ENCODE results near the gene ADGB.
"Not testable (repeated sequence)": the region's sequence is repeated elsewhere in the genome, so short reads cannot be mapped to it uniquely, and the experiment has no call there.

ADGB gene

DNA sequence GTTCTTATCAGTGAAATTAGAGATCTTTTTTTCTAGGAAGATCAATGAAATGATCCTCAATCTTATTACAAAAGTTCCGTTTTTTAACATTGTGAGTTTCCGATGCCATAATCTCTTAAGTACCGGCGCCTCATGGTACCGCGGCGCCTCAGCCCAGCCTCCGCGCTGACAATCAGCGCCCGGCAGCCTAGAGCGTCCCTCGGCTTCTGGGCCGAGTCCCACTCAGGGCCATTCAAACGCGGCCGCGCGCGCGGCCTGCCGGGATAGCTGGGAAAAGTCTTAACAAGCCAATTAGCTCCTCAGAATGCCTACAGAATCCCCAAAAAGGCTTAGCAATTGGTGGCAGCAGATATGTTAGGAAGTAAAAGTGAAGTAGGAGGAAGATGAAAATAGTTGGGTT, 204.8 kb downstream of the ADGB start:
- no peak for DNase-seq
- TF ChIP-seq POLR2A (IDR thresholded peaks at IDR 0.05; ENCODE audit: low read length) (no peak), GATA1 (IDR thresholded peaks at IDR 0.05; ENCODE audit: low read depth, low read length) (no peak)

DNA sequence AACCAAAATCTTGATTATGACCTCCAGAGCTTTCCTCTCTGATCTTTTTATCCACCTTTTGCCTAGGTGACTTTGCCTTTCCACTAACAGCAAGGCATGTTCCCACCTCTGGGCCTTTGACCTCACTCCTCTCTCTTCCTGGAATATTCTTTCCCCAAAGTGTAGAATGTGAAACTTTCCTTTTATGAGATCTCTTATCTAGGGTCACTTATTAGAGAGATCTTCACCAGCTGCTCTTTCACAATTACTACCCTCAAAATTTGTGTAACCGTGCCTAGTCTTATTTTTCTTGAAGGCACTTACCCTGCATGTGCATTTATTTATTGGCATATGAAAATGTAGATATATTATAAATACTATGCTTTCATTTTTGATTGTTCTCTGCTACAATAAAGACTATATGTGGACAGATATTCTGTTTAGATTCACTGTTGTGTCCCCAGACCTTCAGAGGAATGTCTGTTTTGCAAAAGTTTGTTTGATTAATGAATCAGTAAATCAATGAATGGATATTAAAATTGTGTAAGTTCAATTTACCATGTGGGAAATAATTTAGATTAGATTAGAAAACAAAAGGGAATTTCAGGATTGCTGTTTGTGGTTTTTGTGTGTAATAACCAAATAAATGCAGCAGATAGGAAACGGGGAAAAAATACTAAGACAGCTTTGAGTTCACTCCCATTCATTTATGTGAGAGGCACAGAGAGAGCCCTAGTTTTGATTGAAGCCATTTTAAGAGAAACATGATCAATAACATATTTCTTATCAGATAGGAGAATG, 207.0 kb downstream of the ADGB start:
- TF ChIP-seq POLR2A (IDR thresholded peaks at IDR 0.05; ENCODE audit: low read length) (no peak), GATA1 (IDR thresholded peaks at IDR 0.05; ENCODE audit: low read depth, low read length) (no peak)
- no peak for DNase-seq

DNA sequence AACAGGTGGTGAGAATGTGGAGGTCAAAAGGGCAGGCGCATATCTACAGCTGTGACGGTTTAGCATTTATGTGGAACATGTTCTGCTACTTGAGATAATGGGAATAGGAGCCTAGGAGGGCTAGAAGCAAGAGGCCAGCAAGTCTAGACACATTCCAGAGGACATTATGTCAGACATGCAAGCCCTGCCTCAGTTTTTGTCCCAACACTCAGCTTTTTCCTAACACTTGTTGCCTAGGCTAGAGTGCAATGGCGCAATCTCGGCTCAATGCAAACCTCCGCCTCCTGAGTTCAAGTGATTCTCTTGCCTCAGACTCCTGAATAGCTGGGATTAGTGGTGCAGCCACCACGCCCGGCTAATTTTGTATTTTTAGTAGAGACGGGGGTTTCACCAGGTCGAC, 210.2 kb downstream of the ADGB start:
- DNase-seq, result not testable (repeated sequence)

DNA sequence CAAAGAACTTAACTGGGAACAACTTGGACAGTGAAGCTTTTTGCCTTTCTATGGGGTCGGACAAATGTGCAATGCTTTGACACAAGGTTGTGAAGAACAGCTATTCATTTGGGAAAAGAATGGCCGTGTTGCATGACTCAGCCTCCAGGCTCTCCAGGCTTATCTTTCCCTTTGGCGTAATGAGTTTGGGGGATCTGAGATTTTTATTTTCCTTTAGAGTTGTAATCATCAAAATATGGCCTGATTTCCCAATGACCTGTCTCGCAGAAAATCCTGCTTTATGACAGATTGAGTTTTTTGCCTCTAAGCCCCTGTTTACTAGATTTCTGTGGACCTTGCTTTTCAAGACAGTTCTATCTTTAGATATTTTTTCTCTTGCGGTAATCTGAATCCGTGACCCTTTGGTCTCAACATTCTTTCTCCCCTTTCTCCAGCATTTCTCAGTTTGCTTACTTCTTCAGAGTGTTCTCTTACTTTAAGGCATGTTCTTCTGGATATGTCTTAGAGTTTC, 214.1 kb downstream of the ADGB start:
- DNase-seq, result not testable (repeated sequence)

DNA sequence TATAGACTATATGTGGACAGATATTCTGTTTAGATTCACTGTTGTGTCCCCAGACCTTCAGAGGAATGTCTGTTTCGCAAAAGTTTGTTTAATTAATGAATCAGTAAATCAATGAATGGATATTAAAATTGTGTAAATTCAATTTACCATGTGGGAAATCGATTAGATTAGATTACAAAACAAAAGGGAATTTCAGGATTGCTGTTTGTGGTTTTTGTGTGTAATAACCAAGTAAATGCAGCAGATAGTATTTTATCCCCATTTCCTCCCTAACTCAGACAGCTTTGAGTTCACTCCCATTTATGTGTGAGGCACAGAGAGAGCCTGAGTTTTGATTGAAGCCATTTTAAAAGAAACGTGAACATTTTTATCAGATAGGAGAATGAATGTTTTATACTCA, 214.8 kb downstream of the ADGB start:
- no peak for TF ChIP-seq POLR2A (IDR thresholded peaks at IDR 0.05; ENCODE audit: low read length)
- no peak for TF ChIP-seq GATA1 (IDR thresholded peaks at IDR 0.05; ENCODE audit: low read depth, low read length)
- no peak for DNase-seq

DNA sequence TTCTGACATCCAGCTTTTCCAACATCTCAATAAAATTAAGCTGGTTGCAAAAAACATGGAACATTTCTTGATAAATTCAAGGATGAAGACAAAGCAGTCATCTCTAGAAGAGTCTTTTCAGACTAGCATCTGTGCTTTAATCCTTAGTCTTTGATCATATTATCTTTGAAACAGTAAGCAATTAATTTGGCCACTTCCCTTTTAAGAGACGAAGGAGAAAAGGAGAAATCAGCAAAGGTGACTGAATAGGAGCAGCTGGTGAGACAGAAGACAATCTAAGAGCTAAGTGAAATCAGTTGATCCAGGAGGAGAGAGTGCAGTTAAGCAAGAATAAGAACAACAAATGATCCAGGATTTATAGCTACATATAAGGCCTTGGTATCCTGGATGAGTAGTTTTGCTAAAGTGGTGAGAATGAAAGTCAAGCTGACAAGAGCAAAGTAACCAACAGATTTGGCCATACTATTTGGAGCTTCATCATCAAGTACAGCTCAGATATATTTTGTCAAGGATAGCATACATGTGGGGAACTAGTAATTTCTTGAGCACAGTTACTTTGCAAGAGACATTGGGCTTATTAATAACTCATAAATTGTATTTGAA, 215.5 kb downstream of the ADGB start:
- TF ChIP-seq GATA1 (IDR thresholded peaks at IDR 0.05; ENCODE audit: low read depth, low read length) (no peak), POLR2A (IDR thresholded peaks at IDR 0.05; ENCODE audit: low read length) (no peak)
- DNase-seq, result no peak

DNA sequence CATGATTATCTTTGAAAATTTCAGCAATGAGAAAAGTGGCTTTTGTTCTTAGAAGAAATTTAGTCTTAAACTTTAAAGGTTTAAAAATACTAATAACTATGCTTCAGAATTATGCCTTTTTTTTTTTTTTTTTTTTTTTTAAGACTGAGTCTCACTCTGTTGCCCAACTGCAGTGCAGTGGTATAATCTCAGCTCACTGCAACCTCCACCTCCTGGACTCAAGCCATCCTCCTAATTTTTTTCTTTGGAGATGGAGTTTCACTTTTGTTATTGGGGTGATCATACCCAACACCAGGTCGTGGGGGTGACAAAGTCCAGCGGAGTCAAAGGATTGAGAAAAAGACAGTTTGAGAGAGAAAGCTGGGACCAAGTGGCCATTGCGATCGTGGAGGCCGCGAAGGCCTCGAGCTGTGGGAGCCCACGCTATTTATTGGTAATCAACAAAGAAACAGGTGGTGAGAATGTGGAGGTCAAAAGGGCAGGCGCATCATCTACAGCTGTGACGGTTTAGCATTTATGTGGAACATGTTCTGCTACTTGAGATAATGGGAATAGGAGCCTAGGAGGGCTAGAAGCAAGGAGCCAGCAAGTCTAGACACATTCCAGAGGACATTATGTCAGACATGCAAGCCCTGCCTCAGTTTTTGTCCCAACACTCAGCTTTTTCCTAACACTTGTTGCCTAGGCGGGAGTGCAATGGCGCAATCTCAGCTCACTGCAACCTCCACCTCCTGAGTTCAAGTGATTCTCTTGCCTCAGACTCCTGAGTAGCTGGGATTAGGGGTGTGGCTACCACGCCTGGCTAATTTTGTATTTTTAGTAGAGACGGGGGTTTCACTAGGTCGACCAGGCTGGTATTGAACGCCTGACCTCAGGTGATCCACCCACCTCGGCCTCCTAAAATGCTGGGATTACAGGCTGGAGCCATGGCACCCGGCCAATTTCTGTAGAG, 217.0 kb downstream of the ADGB start:
- not testable (repeated sequence) for DNase-seq

DNA sequence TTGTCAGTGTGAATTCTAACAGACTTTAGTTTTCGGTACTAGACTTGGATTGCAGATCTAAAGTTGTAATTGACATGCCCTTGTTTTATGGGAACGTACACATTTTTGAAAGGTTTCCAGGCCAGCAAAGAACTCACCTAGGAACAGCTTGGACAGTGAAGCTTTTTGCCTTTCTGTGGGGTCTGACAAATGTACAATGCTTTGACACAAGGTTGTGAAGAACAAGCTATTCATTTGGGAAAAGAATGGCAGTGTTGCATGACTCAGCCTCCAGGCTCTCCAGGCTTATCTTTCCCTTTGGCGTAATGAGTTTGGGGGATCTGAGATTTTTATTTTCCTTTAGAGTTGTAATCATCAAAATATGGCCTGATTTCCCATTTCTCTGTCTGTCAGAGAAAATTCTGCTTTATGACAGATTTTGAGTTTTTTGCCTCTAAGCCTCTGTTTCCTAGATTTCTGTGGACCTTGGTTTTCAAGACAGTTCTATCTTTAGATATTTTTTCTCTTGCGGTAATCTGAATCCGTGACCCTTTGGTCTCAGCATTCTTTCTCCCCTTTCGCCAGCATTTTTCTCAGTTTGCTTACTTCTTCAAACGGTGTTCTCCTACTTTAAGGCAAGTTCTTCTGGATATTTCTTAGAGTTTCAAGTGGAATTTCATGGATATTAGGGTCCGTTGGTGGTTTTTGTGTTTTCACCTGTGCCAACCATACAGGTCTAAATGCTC, 221.0 kb downstream of the ADGB start:
- no peak for DNase-seq
- TF ChIP-seq GATA1 (IDR thresholded peaks at IDR 0.05; ENCODE audit: low read depth, low read length) (no peak), POLR2A (IDR thresholded peaks at IDR 0.05; ENCODE audit: low read length) (no peak)

DNA sequence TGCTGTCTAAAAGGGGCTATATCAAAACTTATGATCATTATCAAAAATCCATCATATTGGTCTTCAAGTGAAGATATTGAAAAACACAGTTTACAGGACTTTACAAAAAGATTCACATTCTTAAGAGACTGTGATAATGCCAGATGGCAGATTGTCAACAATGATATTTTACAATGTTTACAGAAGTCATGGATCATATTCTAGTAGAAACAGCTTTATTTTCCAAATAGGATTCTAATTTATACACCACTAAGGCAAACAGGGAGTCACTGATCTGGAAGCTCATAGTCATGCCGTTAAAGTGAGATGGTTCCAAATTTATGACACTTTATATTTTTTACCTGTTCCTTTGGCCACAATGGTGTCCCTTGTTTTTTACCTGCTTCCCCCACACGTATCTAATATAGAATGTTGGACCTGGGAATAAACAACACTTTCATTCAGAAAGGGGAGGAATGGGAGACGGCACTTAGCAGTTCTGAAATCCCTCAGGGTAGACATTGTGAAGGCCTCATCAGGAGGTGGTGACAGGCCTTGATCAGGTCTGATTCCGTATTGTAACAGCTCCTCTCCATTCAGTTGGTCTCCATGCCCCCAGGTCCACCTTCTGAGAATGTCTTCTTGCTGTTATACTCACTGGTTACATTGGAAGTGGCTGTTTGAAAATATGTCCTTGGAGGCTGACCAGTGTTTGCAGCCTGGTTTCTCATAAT, 228.6 kb downstream of the ADGB start:
- no peak for TF ChIP-seq GATA1 (IDR thresholded peaks at IDR 0.05; ENCODE audit: low read depth, low read length)
- no peak for TF ChIP-seq POLR2A (IDR thresholded peaks at IDR 0.05; ENCODE audit: low read length)
- DNase-seq, result no peak

DNA sequence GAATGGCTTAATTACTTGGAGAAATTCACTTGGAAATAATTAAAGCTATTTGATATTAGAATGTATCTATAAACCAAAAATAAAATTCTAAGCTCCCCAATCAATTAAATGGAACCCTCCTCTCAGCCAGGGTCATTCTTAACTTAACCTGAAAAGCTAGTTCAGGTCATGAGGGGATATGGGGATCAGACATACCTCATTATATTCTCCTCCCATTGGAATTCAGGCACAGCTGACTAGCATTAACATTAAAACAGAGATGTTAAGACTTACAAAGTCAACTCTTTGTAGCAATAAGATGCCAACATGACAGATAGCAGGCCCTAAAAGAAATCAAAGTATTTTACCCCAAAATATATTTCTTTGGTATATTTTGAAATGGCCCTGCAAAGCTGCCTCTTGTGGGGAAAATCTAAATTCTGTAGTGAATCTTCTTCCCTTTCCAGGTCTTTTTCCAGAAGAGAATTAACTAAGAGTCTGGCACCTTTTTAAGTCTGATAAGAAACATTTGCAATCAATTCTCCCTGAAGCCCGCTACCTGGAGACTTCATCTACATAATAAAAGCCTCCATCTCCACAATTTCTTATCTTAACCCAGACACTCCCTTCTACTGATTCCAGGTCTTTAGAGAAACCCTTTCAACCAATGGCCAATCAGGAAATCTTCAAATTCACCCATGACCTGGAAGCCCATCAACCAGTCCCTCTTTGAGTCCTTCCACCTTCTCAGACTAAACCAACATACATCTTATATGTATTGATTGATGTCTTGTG, 231.2 kb downstream of the ADGB start:
- TF ChIP-seq POLR2A (IDR thresholded peaks at IDR 0.05; ENCODE audit: low read length) (no peak), GATA1 (IDR thresholded peaks at IDR 0.05; ENCODE audit: low read depth, low read length) (no peak)

DNA sequence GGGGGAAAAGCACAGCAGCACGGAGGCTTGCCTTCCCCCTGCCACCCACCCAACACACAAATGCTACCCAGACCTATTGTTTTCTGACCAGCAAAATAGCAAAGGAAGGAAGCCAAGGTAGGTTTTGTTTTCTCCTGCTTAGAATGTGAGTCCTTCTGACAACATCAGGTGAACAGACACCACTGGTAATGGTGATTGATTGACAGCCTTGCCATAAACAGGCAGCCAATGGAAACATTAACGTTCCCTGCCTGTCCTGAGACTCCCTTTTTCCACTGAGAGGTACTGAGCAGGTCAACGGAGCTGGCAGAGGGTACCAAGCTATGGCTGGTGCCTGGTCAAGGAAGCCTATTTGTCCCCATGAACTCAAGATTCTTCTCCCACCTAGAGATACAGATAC, 234.4 kb downstream of the ADGB start:
- DNase-seq, result no peak
- TF ChIP-seq GATA1 (IDR thresholded peaks at IDR 0.05; ENCODE audit: low read depth, low read length) (no peak), POLR2A (IDR thresholded peaks at IDR 0.05; ENCODE audit: low read length) (no peak)

More for the DNA sequence above, 231.2 kb downstream of the ADGB start:
- no peak for DNase-seq

DNA sequence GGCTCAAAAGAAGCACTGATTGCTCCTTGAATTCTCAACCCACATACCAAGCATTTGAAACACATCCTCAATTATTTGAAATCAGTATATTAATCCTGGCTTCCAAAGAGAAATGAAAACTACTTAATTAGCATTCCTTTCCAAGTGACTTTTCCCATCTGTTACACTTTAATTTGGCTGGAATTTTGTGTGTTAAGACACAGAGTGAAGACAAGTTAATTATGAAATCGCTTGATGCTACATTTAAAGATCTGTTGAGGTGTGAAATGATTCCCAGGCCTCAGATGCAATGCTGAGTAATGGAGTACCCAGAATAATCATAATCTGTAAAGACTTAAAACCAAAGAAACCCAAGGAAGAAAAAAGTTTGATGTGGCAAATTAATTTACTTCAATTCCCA, 241.4 kb downstream of the ADGB start:
- TF ChIP-seq GATA1 (IDR thresholded peaks at IDR 0.05; ENCODE audit: low read depth, low read length), result no peak
- TF ChIP-seq POLR2A (IDR thresholded peaks at IDR 0.05; ENCODE audit: low read length), result no peak
- DNase-seq, result no peak

DNA sequence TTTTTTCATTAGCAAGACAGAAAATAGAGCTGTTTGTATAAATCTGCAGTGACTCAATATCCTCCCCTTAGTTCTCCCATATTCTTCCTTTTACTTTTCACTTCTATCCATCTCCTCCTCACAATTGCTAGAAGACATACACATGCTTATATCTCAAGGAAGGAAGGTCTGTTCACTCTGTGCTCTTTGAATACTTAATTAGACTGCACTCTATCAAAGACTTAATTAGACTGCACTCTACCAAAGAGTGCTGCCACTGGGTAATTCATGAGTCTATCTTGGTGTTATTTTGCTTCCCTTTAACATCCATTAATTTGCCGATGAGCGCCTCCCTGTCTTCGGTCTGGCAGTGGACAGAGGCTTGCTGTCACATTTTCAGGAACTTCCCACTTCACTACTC, 241.9 kb downstream of the ADGB start:
- no peak for TF ChIP-seq GATA1 (IDR thresholded peaks at IDR 0.05; ENCODE audit: low read depth, low read length)
- TF ChIP-seq POLR2A (IDR thresholded peaks at IDR 0.05; ENCODE audit: low read length), result no peak
- no peak for DNase-seq

Measured in erythroblast (primary cell).